Small intestine (tissue), 7 donors: Measurements from ENCODE around the gene SIVA1. TPM values are rescaled to one million over a fixed set of nuclear protein-coding genes. Genes with fewer than 3 reads are reported as not detected.
"Not testable (repeated sequence)": the region's sequence is repeated elsewhere in the genome, so short reads cannot be mapped to it uniquely, and the experiment has no call there.

Source experiments
- DNase-seq, 2 donors: peaks; one replicate each; pipeline versions ENCODE4 v3.0.0 to v3.0.0-alpha.2; 2013
- FAIRE-seq: peaks from 2 replicates; lab custom pipeline; 2012; peaks lifted over from hg19 to GRCh38; lab: Jason Lieb, UNC
- H3K27ac ChIP-seq, 3 donors: one replicate each; pipeline ENCODE4 v1.5.1; 2013; ENCODE audit warnings: low read length in 2 of 3, mild to moderate bottlenecking in 2 of 3, control low read depth in 1 of 3, inconsistent platforms in 1 of 3, low read depth in 1 of 3, moderate library complexity in 1 of 3
- H3K27me3 ChIP-seq, 3 donors: one replicate each; pipeline ENCODE4 v1.6.1; 2013; ENCODE audit warnings: low read length in 3 of 3, inconsistent platforms in 1 of 3; ENCODE audit not compliant: control insufficient read depth in 3 of 3, insufficient read depth in 3 of 3
- H3K36me3 ChIP-seq, 3 donors: one replicate each; pipeline ENCODE4 v1.6.1; 2013; ENCODE audit warnings: low read length in 3 of 3, inconsistent platforms in 1 of 3, low read depth in 1 of 3, mild to moderate bottlenecking in 1 of 3, moderate library complexity in 1 of 3; ENCODE audit not compliant: control insufficient read depth in 3 of 3, insufficient read depth in 2 of 3
- H3K4me1 ChIP-seq, 3 donors: one replicate each; pipeline ENCODE4 v1.6.1; 2013; ENCODE audit warnings: low read length in 2 of 3, inconsistent platforms in 1 of 3, low read depth in 1 of 3, mild to moderate bottlenecking in 1 of 3, moderate library complexity in 1 of 3; ENCODE audit not compliant: control insufficient read depth in 3 of 3, insufficient read depth in 2 of 3
- H3K4me3 ChIP-seq, 3 donors: one replicate each; pipeline ENCODE4 v1.5.1; 2013; ENCODE audit warnings: low read length in 3 of 3, control low read depth in 1 of 3, inconsistent platforms in 1 of 3, low read depth in 1 of 3, mild to moderate bottlenecking in 1 of 3, moderate library complexity in 1 of 3
- H3K9me3 ChIP-seq, 2 donors: one replicate each; pipeline ENCODE4 v1.6.1; 2013; ENCODE audit warnings: low read depth in 1 of 2, low read length in 1 of 2; ENCODE audit not compliant: control insufficient read depth in 2 of 2, insufficient read depth in 1 of 2
- WGBS, 3 donors: extraction: QIAGEN DNeasy Blood & Tissue Kit; methylation state at CpG; one replicate each; pipeline ENCODE4 v1.1.7; 2013; 5-methylcytosine and 5-hydroxymethylcytosine counted together
- polyA plus RNA-seq, 4 donors: library from polyadenylated mRNA; stranded (reverse) in 3 of 4; unstranded in 1 of 4; fragments of 200-250 nt in 3 of 4; fragments of 120-200 nt in 1 of 4; gene quantifications; one replicate each; pipeline versions ENCODE4 v1.2.1 to v1.2.3, GENCODE V29; 2013
- donor health status: healthy with polysubstance abuse.
- donor health status: control.
- donor health status: control.
- donor health status: Bipolar disorder and iron deficiency.
- donor health status: healthy.

SIVA1 gene
- polyA plus RNA-seq, 4 donors, result 91.9 to 269 (median 140) TPM

DNA sequence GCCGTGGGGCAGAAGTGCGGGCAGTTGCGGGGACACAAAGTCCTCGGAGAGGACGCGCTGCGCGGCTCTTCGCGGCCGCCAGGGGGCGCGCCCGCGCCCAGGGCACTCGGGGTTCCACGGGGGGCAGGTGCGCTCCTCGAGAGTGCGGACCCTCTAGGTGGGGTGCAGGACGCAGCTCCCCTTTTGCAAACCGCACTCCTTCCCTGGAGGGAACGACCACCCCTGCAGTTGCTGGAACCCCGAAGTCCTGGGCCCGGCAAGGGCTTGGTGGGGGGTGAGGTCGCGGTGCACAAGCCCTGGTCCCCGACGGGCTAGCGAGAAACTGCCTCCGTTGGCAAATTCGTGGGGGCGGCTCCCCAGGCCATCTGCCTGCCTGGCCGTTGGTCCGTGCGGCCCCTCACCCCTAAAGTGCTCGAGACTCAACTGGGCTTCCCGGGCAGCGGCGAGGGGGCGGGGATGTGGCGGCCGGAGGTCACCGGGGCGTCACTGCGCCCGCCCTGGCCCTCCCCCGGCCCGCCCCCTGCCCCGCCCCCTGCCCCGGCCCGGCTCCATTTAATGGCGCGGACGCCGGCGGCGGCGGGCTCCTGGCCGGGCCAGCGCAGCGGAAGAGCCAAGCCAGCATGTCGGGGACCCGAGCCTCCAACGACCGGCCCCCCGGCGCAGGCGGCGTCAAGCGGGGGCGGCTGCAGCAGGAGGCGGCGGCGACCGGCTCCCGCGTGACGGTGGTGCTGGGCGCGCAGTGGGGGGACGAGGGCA is 29.1 kb upstream of the SIVA1 start, which contains the start of gene ADSS1:
ADSS1 (plus strand) TSS at position 579 of the 756 bp plus-strand sequence; CDS start at position 621, 42 bp downstream.
- no peaks in the 10 kb centered on the region for H3K9me3 ChIP-seq
- WGBS, 3 donors, result 0 to 1% (median 1%) methylated on average over 41 to 82 of the region's 82 CpGs
- no peaks in the 10 kb centered on the region for H3K27me3 ChIP-seq
- peak within 1 kb of the TSS; percentile 36 to 63 (median 55) for H3K4me3 ChIP-seq
- FAIRE-seq, result no peak
- peaks cover 2 to 37% (median 4%) of the 10 kb centered on the region in 3 donors for H3K36me3 ChIP-seq
- H3K27ac ChIP-seq, result peak within 1 kb of the TSS in 2 of 3 donors; percentile 2 to 49
- H3K4me1 ChIP-seq, result peaks cover 0 to 13% (median 4%) of the 10 kb centered on the region in 3 donors
- peak; percentile 66 to 81 for DNase-seq

DNA sequence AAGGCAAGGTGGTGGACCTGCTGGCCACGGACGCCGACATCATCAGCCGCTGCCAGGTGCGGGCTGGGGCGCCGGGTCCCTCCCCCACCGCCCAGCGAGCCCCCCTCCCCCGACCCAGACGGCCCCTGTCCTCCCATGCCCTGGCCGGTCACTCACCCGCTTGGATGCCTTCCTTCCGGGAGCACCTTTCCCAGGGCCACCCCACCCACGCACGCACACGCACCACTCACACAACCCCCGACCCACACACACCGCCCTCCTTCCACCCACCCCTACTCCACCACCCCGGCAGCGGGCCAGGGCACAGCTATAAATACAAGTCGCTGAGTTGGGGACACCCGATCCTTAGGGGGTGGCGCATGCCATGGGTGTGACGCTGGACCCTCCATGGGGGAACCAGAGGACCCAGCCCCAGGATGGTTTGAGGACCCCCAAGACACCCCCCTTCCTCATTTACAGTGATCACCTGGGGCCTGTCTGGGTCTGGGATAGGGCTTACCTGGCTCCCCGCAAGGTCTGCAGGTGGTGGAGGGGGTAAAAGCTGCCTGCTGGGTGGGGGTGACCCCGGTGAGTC is 28.5 kb upstream of the SIVA1 start:
- H3K27me3 ChIP-seq, result no peaks in the 10 kb centered on the region
- peak; percentile 33 to 46 for DNase-seq
- H3K27ac ChIP-seq, result no peak overlapping the region
- peak overlapping the region; percentile 36 to 63 (median 55) for H3K4me3 ChIP-seq
- no peak for FAIRE-seq
- no peaks in the 10 kb centered on the region for H3K9me3 ChIP-seq
- peaks cover 0 to 31% (median 4%) of the 10 kb centered on the region in 3 donors for H3K36me3 ChIP-seq
- H3K4me1 ChIP-seq, result peaks cover 0 to 13% (median 4%) of the 10 kb centered on the region in 3 donors
- WGBS, 3 donors, result 4 to 5% (median 4%) methylated on average over 11 to 27 of the region's 27 CpGs

DNA sequence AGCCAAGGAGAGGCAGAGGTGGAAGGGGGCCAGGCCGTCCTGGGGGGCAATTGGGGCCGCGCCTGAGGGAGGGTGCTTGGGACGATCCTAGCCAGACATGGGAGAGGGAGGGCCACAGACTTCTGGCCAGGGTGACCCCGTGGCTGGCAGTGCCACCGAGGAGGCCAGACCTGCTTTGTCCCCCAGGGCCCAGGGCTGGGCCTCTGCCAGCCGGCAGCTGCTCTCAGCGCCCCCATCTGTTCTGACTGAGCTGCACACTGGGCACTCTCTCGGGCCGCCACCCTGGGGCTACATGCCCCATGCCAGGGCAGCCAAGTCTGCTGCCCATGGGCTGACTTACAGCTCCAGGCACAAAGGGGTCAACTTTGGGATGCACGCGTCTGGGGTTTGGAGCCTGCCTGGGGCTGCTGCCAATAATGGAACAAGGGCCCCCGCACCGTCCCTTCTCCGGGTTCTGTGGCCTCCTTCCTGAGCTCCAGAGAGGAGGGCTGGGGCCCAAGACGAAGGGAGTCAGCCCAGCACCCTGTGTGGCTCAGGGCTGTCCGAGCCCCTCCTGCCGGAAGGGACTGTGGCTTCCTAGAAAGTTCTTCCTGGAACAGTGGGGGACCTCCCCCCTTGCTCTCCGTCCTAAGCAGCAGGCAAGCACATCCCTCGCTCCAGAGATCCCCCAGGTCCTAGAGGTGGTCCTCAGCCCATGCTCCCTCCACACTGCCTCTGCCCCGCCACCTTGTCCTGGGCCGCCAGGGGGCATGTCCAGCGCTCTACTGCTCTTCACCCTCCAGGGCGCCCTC is 27.8 kb upstream of the SIVA1 start:
- Histone ChIP-seq H3K27ac (no peak overlapping the region), H3K9me3 (no peaks in the 10 kb centered on the region), H3K4me3 (peak overlapping the region in 2 of 3 donors; percentile 55 to 63), H3K4me1 (peaks cover 0 to 13% (median 4%) of the 10 kb centered on the region in 3 donors), H3K27me3 (no peaks in the 10 kb centered on the region), H3K36me3 (peaks cover 0 to 25% (median 4%) of the 10 kb centered on the region in 3 donors)
- DNase-seq (peak in 1 of 2 donors; percentile 44), FAIRE-seq (no peak)
- 36 to 44% (median 37%) methylated on average over 23 to 24 of the region's 24 CpGs for WGBS, 3 donors

DNA sequence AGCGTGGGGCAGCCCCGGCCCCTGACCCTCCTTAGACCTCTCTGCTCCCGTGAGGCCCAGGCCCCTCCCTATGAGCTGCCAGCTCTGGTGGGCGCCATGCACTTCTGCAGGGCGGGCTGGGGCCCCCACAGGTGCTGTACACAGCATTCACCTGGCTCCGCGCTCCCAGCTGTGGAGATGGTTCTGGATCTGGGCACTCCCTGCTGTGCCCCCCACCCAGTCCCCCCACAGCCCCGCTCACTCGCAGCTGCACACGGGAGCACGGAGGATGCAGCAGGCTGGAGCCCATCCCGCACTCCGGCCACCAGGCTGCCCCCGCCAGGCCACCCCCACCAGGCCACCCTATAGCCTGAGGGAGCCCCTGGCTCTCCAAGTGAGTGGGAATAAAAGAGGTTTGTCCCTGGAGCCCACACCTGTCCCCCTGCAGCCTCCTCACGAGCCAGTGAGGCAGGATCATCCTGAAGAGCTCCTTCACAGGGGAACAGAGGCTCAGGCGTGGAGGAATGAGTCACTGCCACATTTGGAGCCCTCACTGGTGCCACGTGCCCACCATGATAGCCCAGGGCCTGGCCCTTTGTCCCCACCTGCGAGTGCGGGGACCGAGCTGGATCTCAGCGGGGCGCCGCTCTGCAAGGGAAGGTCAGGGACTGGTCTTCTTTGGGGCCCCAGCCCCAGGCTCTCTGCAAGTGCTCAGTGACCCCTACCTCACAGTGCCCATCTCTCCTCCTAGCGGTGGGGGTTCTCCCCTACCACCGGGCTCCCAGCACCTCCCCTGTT is 27.0 kb upstream of the SIVA1 start:
- WGBS, 3 donors, result 62 to 78% (median 74%) methylated on average over 19 to 25 of the region's 25 CpGs
- Histone ChIP-seq H3K36me3 (peaks cover 0 to 23% (median 4%) of the 10 kb centered on the region in 3 donors), H3K27ac (no peak overlapping the region), H3K27me3 (no peaks in the 10 kb centered on the region), H3K4me3 (no peak overlapping the region), H3K9me3 (no peaks in the 10 kb centered on the region), H3K4me1 (peaks cover 0 to 13% (median 4%) of the 10 kb centered on the region in 3 donors)
- DNase-seq, result no peak
- no peak for FAIRE-seq

DNA sequence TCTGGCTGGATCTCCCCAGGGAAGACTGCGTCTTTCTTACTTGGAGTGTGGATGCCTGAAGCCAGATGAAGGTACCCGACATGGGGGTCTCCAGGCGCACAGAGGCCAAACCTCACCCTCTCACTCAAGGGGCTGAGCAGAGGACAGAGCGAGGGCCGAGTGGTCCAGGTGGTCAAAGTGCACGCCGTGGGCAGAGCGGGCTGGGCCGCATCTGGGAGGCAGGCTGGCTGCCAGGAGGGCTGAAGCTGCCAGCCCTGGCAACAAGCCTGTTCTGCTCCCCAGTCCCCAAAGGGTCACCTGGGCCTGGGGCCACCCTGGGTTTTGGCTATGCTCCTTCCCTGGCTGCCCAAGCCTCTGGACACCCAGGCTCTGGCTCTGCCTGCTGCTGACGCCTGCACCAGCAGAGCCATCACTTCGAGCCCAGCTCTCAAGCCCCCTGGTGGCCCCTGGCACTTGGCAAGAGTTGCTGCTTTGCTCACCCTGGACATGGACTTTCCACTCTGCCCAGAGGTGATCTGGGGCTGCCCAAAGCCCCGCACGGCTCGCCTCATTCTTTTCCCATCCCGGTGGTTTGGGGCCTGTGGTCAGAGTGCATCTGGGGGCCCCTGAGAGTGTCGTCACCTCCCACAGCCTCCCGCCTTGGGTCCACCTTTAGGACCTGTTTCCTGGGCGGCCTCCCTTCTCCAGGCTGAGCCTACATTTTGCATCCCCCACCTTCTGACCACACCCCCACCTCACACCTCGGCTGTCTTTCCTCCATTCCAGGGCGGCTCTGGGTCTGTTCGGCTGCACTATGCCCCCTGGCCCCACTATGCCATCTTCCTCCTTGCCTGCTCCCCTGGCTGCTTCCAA is 26.1 kb upstream of the SIVA1 start:
- no peaks in the 10 kb centered on the region for H3K9me3 ChIP-seq
- H3K4me3 ChIP-seq, result no peak overlapping the region
- 39 to 53% (median 49%) methylated on average over 21 of the region's 21 CpGs for WGBS, 3 donors
- no peaks in the 10 kb centered on the region for H3K27me3 ChIP-seq
- H3K4me1 ChIP-seq, result peaks cover 0 to 13% (median 4%) of the 10 kb centered on the region in 3 donors
- H3K27ac ChIP-seq, result no peak overlapping the region
- H3K36me3 ChIP-seq, result peaks cover 0 to 15% (median 2%) of the 10 kb centered on the region in 3 donors
- no peak for DNase-seq
- no peak for FAIRE-seq

DNA sequence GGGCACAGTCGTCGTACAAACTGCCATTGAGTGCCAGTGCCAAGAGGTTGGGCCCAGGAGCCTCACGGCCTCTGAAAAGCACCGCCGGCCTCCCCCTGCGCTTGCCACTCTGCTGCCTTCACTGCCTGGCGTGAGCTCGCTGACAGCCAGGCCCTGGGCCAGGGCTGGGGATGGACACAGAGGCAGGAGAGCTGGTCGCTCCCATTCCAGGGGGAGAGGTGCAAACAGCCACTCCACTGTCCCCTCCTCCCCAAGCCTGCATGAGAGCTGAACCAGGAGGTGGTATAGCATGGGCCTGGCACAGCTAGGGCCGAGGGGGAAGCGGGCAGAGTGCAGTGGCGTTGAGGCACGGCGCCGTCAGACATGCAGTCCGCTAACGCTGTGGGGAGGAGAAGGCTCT is 24.3 kb upstream of the SIVA1 start:
- no peak for FAIRE-seq
- no peak overlapping the region for H3K27ac ChIP-seq

DNA sequence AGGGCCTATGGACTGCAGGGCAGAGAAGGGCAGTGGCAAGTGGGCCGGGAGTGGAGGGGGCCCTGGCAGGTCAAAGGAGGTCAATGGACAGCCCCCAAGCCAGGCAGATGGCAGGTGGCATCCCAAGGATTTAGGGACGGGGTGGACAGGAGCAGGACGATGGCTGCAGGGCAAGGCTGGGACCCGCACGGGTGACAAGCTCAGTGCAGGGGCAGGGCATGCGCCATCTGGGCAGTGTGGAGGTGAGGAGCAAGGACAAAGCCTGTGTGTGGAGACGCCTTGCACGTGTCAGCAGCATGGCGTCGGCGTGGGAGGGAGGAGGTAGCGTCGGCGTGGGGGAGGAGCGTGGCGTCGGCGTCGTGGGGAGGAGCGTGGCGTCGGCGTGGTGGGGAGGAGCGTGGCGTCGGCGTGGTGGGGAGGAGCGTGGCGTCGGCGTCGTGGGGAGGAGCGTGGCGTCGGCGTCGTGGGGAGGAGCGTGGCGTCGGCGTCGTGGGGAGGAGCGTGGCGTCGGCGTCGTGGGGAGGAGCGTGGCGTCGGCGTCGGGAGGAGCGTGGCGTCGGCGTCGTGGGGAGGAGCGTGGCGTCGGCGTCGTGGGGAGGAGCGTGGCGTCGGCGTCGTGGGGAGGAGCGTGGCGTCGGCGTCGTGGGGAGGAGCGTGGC is 23.6 kb upstream of the SIVA1 start:
- H3K4me1 ChIP-seq, result peaks cover 0 to 13% (median 6%) of the 10 kb centered on the region in 3 donors
- WGBS, 3 donors, result 93 to 95% (median 95%) methylated on average over 36 to 64 of the region's 73 CpGs
- not testable (repeated sequence) for H3K27me3 ChIP-seq, DNase-seq, H3K4me3 ChIP-seq, H3K36me3 ChIP-seq, FAIRE-seq, H3K27ac ChIP-seq, H3K9me3 ChIP-seq

More for the DNA sequence above, 24.3 kb upstream of the SIVA1 start:
- Histone ChIP-seq H3K4me1 (peaks cover 0 to 13% (median 6%) of the 10 kb centered on the region in 3 donors), H3K36me3 (no peaks in the 10 kb centered on the region), H3K9me3 (no peaks in the 10 kb centered on the region), H3K4me3 (no peak overlapping the region), H3K27me3 (no peaks in the 10 kb centered on the region)
- 89 to 91% (median 90%) methylated on average over 17 of the region's 17 CpGs for WGBS, 3 donors
- DNase-seq, result no peak
